Transverse colon (tissue), 4 donors: ENCODE data around the gene CRTC3. TPM values are rescaled to one million over a fixed set of nuclear protein-coding genes. Genes with fewer than 3 reads are reported as not detected.

Experiments used
- DNase-seq: peaks from one replicate; pipeline ENCODE4 v3.0.0-alpha.2; 2019
- H3K27ac ChIP-seq, 4 donors: fragments of 200-600 bp; sonication (generic); 2 replicates each; pipeline ENCODE4 v1.5.1; 2016 to 2018; ENCODE audit warnings: inconsistent platforms in 4 of 4
- H3K27me3 ChIP-seq: fragments of 200-600 bp; sonication (generic); 2 replicates; pipeline ENCODE4 v1.5.1; 2017; ENCODE audit warnings: inconsistent platforms
- H3K36me3 ChIP-seq, 4 donors: fragments of 200-600 bp; sonication (generic); 2 replicates each; pipeline ENCODE4 v1.5.1; 2017 to 2019; ENCODE audit warnings: inconsistent platforms in 4 of 4
- H3K4me1 ChIP-seq, 4 donors: fragments of 200-600 bp; sonication (generic); 2 replicates each; pipeline ENCODE4 v1.5.1; 2017 to 2020; ENCODE audit warnings: inconsistent platforms in 4 of 4
- H3K4me3 ChIP-seq, 4 donors: fragments of 200-600 bp; sonication (generic); 1 replicate in 1 of 4; 2 replicates in 3 of 4; pipeline versions ENCODE4 v1.5.1 to v1.6.1; 2017 to 2019; ENCODE audit warnings: inconsistent platforms in 4 of 4
- H3K9me3 ChIP-seq, 2 donors: fragments of 200-600 bp; sonication (generic); 2 replicates each; pipeline ENCODE4 v1.5.1; 2017 to 2019; ENCODE audit warnings: inconsistent platforms in 2 of 2
- EP300 ChIP-seq: sonication (generic); formaldehyde crosslinking; IDR thresholded peaks from one replicate; pipeline ENCODE4 v1.6.1; 2017; ENCODE audit warnings: antibody characterized with exemption, low read depth
- POLR2A ChIP-seq: fragments of 450-650 bp; IDR thresholded peaks from one replicate; pipeline ENCODE4 v1.6.1; 2016; ENCODE audit warnings: antibody characterized with exemption, mild to moderate bottlenecking, moderate library complexity
- POLR2AphosphoS5 ChIP-seq, 3 donors: sonication (generic); formaldehyde crosslinking; IDR thresholded peaks; one replicate each; pipeline ENCODE4 v1.6.1; 2016; ENCODE audit warnings: antibody characterized with exemption in 3 of 3
- WGBS, 2 donors: methylation state at CpG; one replicate each; pipeline ENCODE4 v1.1.5; 2018; ENCODE audit warnings: low coverage in 1 of 2; 5-methylcytosine and 5-hydroxymethylcytosine counted together
- in situ Hi-C, 4 donors: fragments of 200-750 bp; cut with MboI; loops; one replicate each; pipeline versions ENCODE4 v1.15.0 to v1.15.1; 2017; ENCODE audit warnings: low sequenced_read_pairs in 3 of 4, low pct_ligation_motif_present in 1 of 4, low pct_unique_long_range_greater_than_20kb in 1 of 4
- intact Hi-C: fragments of 100-400 bp; cut with DNase I; formaldehyde crosslinking; loops from one replicate; pipeline ENCODE4 v1.15.1; 2023; ENCODE audit warnings: low total_unique reads
- total RNA-seq, 4 donors: library from RNA; depleted of rRNA; stranded (reverse); fragments of >200 nt; gene quantifications; one replicate each; pipeline ENCODE4 v1.1.0, GENCODE V29; 2016
- TF ChIP-seq, protein P1 (sequence below), 5 experiments: fragments of 200-600 bp in 3 of 5; fragments of 450-650 bp in 2 of 5; sonication (generic) in 3 of 5; IDR thresholded peaks; 1 replicate in 2 of 5; 2 replicates in 3 of 5; pipeline ENCODE4 v1.5.1; 2016 to 2017; ENCODE audit warnings: antibody characterized with exemption in 5 of 5, inconsistent platforms in 3 of 5, mild to moderate bottlenecking in 2 of 5, moderate library complexity in 1 of 5

Gene CRTC3
- total RNA-seq, 4 donors from 2014 or later, result 23.0 to 35.9 (median 24.1) TPM

DNA sequence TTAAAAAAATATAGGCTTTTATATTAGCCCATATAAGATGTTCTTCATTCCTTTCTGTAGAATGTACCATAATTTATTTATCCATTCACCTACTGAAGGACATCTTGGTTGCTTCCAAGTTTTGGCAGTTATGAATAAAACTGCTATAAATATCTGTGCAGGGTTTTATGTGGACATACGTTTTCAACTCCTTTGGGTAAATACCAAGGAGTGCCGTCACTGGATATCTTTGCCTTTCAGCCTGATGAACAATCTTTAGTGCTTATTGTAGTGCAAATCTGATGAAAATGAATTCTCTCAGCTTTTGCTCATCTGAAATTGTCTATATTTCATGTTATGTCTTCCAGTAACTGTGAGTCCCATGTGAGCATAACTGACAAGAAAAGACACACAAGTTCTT lies 160.9 kb downstream of the CRTC3 start:
- in situ Hi-C loops (loop anchor here in 1 of 4 donors (10.0 kb wide), 1 partner anchor 46 kb away; no protein-coding TSS in a partner anchor), intact Hi-C loops (no loop called here)

DNA sequence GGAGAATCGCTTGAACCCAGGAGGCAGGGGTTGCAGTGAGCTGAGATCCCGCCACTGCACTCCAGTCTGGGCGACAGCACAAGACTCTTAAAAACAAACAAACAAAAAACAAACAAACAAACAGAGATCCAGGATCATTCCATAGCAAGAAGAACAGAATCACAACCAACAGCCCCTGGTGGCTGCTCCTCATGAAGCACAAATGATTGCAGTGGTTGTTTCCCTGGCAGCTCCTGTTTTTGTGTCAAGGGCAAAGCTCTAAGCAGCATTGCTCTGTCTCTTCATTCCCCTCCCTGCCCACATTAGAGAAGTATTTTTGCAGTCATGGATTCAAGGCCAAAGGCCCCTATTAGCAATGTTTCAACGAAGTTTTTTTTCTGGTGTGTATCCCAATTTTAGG lies 161.6 kb downstream of the CRTC3 start:
- Histone ChIP-seq H3K4me1 (peaks cover 0 to 1% (median 0%) of the 10 kb centered on the region in 4 donors), H3K4me3 (no peak overlapping the region), H3K27ac (no peak overlapping the region), H3K9me3 (no peaks in the 10 kb centered on the region), H3K36me3 (no peaks in the 10 kb centered on the region), H3K27me3 (no peaks in the 10 kb centered on the region)
- intact Hi-C loops (no loop called here), in situ Hi-C loops (loop anchor here in 1 of 4 donors (10.0 kb wide), 1 partner anchor 47 kb away; no protein-coding TSS in a partner anchor)
- TF ChIP-seq POLR2AphosphoS5 (IDR thresholded peaks at IDR 0.05) (no peak), POLR2A (no peak), EP300 (no peak)
- TF ChIP-seq, protein P1, sequence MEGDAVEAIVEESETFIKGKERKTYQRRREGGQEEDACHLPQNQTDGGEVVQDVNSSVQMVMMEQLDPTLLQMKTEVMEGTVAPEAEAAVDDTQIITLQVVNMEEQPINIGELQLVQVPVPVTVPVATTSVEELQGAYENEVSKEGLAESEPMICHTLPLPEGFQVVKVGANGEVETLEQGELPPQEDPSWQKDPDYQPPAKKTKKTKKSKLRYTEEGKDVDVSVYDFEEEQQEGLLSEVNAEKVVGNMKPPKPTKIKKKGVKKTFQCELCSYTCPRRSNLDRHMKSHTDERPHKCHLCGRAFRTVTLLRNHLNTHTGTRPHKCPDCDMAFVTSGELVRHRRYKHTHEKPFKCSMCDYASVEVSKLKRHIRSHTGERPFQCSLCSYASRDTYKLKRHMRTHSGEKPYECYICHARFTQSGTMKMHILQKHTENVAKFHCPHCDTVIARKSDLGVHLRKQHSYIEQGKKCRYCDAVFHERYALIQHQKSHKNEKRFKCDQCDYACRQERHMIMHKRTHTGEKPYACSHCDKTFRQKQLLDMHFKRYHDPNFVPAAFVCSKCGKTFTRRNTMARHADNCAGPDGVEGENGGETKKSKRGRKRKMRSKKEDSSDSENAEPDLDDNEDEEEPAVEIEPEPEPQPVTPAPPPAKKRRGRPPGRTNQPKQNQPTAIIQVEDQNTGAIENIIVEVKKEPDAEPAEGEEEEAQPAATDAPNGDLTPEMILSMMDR (IDR thresholded peaks at IDR 0.05), result no peak
- DNase-seq, result no peak
- 71 to 97% methylated on average over 1 to 4 of the region's 4 CpGs for whole genome bisulfite sequencing, 2 donors

More for the DNA sequence above, 160.9 kb downstream of the CRTC3 start:
- Histone ChIP-seq H3K4me1 (peaks cover 0 to 2% (median 0%) of the 10 kb centered on the region in 4 donors), H3K27ac (no peak overlapping the region), H3K4me3 (no peak overlapping the region), H3K9me3 (no peaks in the 10 kb centered on the region), H3K36me3 (no peaks in the 10 kb centered on the region), H3K27me3 (no peaks in the 10 kb centered on the region)
- DNase-seq, result no peak
- TF ChIP-seq, protein P1 (IDR thresholded peaks at IDR 0.05), result no peak
- TF ChIP-seq POLR2AphosphoS5 (IDR thresholded peaks at IDR 0.05), result no peak
- TF ChIP-seq EP300, result no peak
- TF ChIP-seq POLR2A, result no peak
- 64 to 82% methylated on average over 2 of the region's 2 CpGs for WGBS, 2 donors

DNA sequence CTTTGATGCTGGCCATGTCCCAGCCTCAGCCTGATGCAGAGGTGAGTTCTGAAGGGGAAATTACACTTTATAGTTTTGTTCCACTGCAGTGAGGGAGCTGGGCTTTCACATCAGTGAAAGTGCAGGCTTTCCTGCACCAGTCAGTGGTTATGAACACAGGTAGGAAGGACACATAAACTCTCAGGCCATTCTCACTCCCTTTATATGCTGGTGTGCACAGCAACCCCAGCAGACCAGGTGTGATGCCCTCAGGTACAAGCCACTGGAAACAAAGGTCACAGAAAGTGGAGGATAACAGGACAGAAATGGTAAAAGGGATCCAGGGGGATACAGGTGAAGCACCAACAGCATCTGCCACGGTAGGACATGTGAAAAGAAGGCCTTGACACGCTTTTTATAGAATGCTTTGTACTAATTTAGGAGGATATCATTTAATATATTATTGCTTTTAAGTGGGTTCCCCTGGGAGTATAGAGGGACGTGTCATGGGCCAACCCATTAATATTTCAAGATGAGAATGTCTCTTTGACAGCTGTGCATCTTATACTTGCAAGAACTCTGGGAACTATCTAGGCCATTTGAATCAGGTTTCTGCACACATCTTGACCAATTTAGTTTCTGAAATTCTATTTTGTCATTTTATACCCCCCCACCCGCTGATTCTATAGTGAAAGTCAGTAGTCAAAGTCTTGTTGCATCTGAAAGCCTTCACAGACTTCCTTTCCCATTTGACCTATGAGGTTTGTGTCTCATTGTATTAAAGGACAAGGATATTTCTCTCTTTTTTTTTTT lies 162.5 kb downstream of the CRTC3 start:
- no peak overlapping the region for H3K4me3 ChIP-seq
- 81 to 90% methylated on average over 2 to 4 of the region's 4 CpGs for WGBS, 2 donors
- H3K27ac ChIP-seq, result no peak overlapping the region
- intact Hi-C loops, result no loop called here
- H3K9me3 ChIP-seq, result no peaks in the 10 kb centered on the region
- in situ Hi-C loops, result loop anchor here in 1 of 4 donors (10.0 kb wide), 1 partner anchor 47 kb away; no protein-coding TSS in a partner anchor
- TF ChIP-seq POLR2AphosphoS5 (IDR thresholded peaks at IDR 0.05) (no peak), POLR2A (no peak)
- TF ChIP-seq, protein P1 (IDR thresholded peaks at IDR 0.05), result no peak
- no peaks in the 10 kb centered on the region for H3K27me3 ChIP-seq
- DNase-seq, result no peak
- H3K4me1 ChIP-seq, result no peaks in the 10 kb centered on the region
- H3K36me3 ChIP-seq, result no peaks in the 10 kb centered on the region

Other genes starting within 250 kb of the CRTC3 start
- 10 to 100 TPM in 2 of 4 donors, 1 to 10 TPM in 1, under 1 TPM in 1; 0.75 to 22.5 (median 10.2) TPM for gene ZNF774, start 177.6 kb upstream of the CRTC3 start, total RNA-seq
- 100 to 1,000 TPM in 3 of 4 donors, 10 to 100 TPM in 1; 82.8 to 354 (median 282) TPM for gene IQGAP1, start 141.7 kb upstream of the CRTC3 start, total RNA-seq
- gene BLM, start 187.4 kb downstream of the CRTC3 start, total RNA-seq, result 1 to 10 TPM; 1.5 to 6.4 (median 2.0) TPM